Skin epidermis (tissue), 12 donors: ENCODE results near the gene MEF2C.
"Not testable (repeated sequence)": the region's sequence is repeated elsewhere in the genome, so short reads cannot be mapped to it uniquely, and the experiment has no call there.

Experiments used
- H3K27ac ChIP-seq, 21 experiments: fragments of 200-600 bp; sonication (generic) in 11 of 21; one replicate each; pipeline ENCODE4 v1.5.0; 2020; ENCODE audit warnings: mild to moderate bottlenecking in 3 of 21, inconsistent platforms in 2 of 21, moderate library complexity in 2 of 21
- H3K4me3 ChIP-seq, 7 experiments: fragments of 200-600 bp; sonication (generic) in 2 of 7; one replicate each; pipeline ENCODE4 v1.5.0; 2020; ENCODE audit warnings: inconsistent platforms in 2 of 7, mild to moderate bottlenecking in 2 of 7, moderate library complexity in 1 of 7

MEF2C gene

GRCh38 chr5:88816195-88816594 lies 66.8 kb downstream of the MEF2C start:
- Histone ChIP-seq H3K27ac (peak overlapping the region in 6 of 21 experiments; percentile 11 to 80 (median 30)), H3K4me3 (no peak overlapping the region)

GRCh38 chr5:88815050-88815789 lies 67.8 kb downstream of the MEF2C start:
- Histone ChIP-seq H3K27ac (peak overlapping the region in 7 of 21 experiments; percentile 11 to 80 (median 34)), H3K4me3 (no peak overlapping the region)

- H3K27ac ChIP-seq, result peak overlapping the region in 4 of 21 experiments; percentile 33 to 80 (median 43)
- no peak overlapping the region for H3K4me3 ChIP-seq
Observed at GRCh38 chr5:88813805-88814575, 69.0 kb downstream of the MEF2C start.

- H3K4me3 ChIP-seq, result no peak overlapping the region
- H3K27ac ChIP-seq, result peak overlapping the region in 1 of 21 experiments; percentile 80
Observed at GRCh38 chr5:88813244-88813643, 69.7 kb downstream of the MEF2C start.

GRCh38 chr5:88808153-88808552 lies 74.8 kb downstream of the MEF2C start:
- H3K27ac ChIP-seq, result no peak overlapping the region
- H3K4me3 ChIP-seq, result no peak overlapping the region

- Histone ChIP-seq H3K27ac (no peak overlapping the region), H3K4me3 (no peak overlapping the region)
Observed at GRCh38 chr5:88807327-88807726, 75.7 kb downstream of the MEF2C start.

- Histone ChIP-seq H3K27ac (no peak overlapping the region), H3K4me3 (no peak overlapping the region)
Observed at GRCh38 chr5:88806338-88806737, 76.6 kb downstream of the MEF2C start.

GRCh38 chr5:88805151-88805784 lies 77.7 kb downstream of the MEF2C start:
- H3K4me3 ChIP-seq, result no peak overlapping the region
- H3K27ac ChIP-seq, result no peak overlapping the region

- H3K27ac ChIP-seq, result peak overlapping the region in 1 of 21 experiments; percentile 13
- no peak overlapping the region for H3K4me3 ChIP-seq
Observed at GRCh38 chr5:88804444-88804843, 78.5 kb downstream of the MEF2C start.

- Histone ChIP-seq H3K4me3 (no peak overlapping the region), H3K27ac (no peak overlapping the region)
Observed at GRCh38 chr5:88803309-88803708, 79.7 kb downstream of the MEF2C start.

- H3K27ac ChIP-seq, result no peak overlapping the region
Observed at GRCh38 chr5:88799938-88800535, 82.9 kb downstream of the MEF2C start.

GRCh38 chr5:88798933-88799332 lies 84.1 kb downstream of the MEF2C start:
- not testable (repeated sequence) for H3K27ac ChIP-seq, H3K4me3 ChIP-seq

More at GRCh38 chr5:88799938-88800535, 82.9 kb downstream of the MEF2C start:
- no peak overlapping the region for H3K4me3 ChIP-seq

GRCh38 chr5:88793797-88794196 lies 89.2 kb downstream of the MEF2C start:
- H3K4me3 ChIP-seq, H3K27ac ChIP-seq: not testable (repeated sequence)

GRCh38 chr5:88792144-88792840 lies 90.7 kb downstream of the MEF2C start:
- no peak overlapping the region for H3K4me3 ChIP-seq
- H3K27ac ChIP-seq, result no peak overlapping the region

GRCh38 chr5:88787856-88788255 lies 95.1 kb downstream of the MEF2C start:
- Histone ChIP-seq H3K4me3 (no peak overlapping the region), H3K27ac (no peak overlapping the region)

GRCh38 chr5:88786789-88787188 lies 96.2 kb downstream of the MEF2C start:
- Histone ChIP-seq H3K4me3 (no peak overlapping the region), H3K27ac (peak overlapping the region in 3 of 21 experiments; percentile 35 to 79 (median 52))

- H3K4me3 ChIP-seq, result no peak overlapping the region
Observed at GRCh38 chr5:88785746-88786565, 97.0 kb downstream of the MEF2C start.

GRCh38 chr5:88782571-88782970 lies 100.4 kb downstream of the MEF2C start:
- no peak overlapping the region for H3K27ac ChIP-seq
- H3K4me3 ChIP-seq, result no peak overlapping the region

More at GRCh38 chr5:88785746-88786565, 97.0 kb downstream of the MEF2C start:
- peak overlapping the region in 8 of 21 experiments; percentile 19 to 79 (median 36) for H3K27ac ChIP-seq

GRCh38 chr5:88780736-88781135 lies 102.2 kb downstream of the MEF2C start:
- Histone ChIP-seq H3K4me3 (no peak overlapping the region), H3K27ac (no peak overlapping the region)
